Left cardiac atrium (tissue), 4 donors: ENCODE measurements around the gene TMEM131. TPM values are rescaled to one million over a fixed set of nuclear protein-coding genes. Genes with fewer than 3 reads are reported as not detected.
A peak's percentile ranks its signal among the peaks of the same experiment; 100 is the strongest.
"Not testable (repeated sequence)": the region's sequence is repeated elsewhere in the genome, so short reads cannot be mapped to it uniquely, and the experiment has no call there.

ENCODE experiments used
- ATAC-seq, 2 donors: fragments of 200-7000 bp; cut with Tn5 transposase; one replicate each; pipeline ENCODE4 v1.9.1; 2020; ENCODE audit warnings: mild to moderate bottlenecking in 2 of 2, moderate library complexity in 2 of 2
- DNase-seq: peaks from one replicate; pipeline ENCODE4 v3.0.0-alpha.2; 2020
- intact Hi-C, 2 donors: fragments of 100-400 bp; cut with DNase I; formaldehyde crosslinking; loops; one replicate each; pipeline versions ENCODE4 v1.14.1 to v1.15.1; 2022 to 2023
- total RNA-seq, 2 donors: library from RNA; stranded (reverse); fragmentation: NEBNext Ultra II Directional; extraction: Animal tissue kit (Norgen Biotek cat#: 25700); gene quantifications; one replicate each; pipeline ENCODE4 v1.2.1, GENCODE V29; 2021
- donor health status: DM: no; HTN: yes; CAD: no.
- donor health status: DM: no; HTN: yes; CAD: no; lungs with severe emphysema.
- donor health status: DM: yes; HTN: yes; CAD: no.
- donor health status: Dilated cardiomyopathy.

Gene TMEM131
- total RNA-seq, 2 donors from 2014 or later = 26.2 to 26.5 TPM

- DNase-seq = no peak
- ATAC-seq = no peak
- intact Hi-C loops = no loop called here
Measured at GRCh38 chr2:98026292-98026691, 30.5 kb upstream of the TMEM131 start.

DNA sequence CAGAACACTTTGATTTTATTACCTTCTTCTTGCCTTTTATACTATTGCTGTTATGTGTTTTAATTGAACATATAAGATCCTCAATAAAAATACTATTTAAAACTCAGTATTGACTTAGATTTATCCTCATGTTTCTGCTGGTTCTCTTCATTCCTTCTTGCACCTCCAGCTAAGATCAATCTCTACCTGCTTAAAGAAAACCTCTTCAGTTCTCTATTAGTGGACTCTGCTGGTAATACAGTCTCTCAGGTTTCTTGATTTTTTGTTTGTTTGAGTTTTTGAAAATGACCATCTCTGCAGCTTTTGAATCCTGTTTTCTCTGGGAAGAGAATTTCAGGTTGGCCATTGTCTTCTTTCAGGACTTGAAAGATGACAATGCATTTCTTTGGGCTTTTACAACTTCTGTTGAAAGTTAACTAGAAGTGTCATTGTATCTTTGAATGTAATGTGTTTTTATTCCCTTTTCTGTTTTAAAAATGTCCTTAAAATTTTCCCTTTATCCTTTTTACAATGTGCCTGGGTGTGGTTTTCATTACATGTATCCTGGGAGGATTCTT is 29.8 kb upstream of the TMEM131 start:
- no peak for DNase-seq
- intact Hi-C loops = no loop called here
- ATAC-seq = no peak

GRCh38 chr2:98022067-98022466 is 26.3 kb upstream of the TMEM131 start:
- DNase-seq, intact Hi-C loops, ATAC-seq: not testable (repeated sequence)

GRCh38 chr2:98020992-98021713 is 25.4 kb upstream of the TMEM131 start:
- intact Hi-C loops = no loop called here
- DNase-seq = no peak
- no peak for ATAC-seq

DNA sequence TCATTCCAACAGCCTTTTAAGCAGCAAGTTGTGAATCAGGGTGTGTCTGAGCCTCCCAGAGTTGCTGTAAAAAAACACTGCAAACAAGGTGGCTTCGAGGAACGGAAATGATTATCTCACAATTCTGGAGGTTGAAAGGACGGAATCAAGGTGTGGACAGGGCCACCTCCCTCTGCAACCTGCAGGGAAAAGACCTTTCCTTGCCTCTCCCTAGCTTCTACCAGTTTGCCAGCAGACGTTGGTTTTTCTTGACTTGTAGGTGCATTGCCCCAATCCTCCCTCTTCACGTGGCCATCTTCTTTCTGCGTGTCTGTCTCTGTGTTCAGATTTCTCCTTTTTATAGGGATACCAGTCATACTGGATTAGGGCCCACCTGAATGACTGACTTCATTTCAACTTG is 24.8 kb upstream of the TMEM131 start:
- no peak for ATAC-seq
- DNase-seq = no peak
- intact Hi-C loops = no loop called here

DNA sequence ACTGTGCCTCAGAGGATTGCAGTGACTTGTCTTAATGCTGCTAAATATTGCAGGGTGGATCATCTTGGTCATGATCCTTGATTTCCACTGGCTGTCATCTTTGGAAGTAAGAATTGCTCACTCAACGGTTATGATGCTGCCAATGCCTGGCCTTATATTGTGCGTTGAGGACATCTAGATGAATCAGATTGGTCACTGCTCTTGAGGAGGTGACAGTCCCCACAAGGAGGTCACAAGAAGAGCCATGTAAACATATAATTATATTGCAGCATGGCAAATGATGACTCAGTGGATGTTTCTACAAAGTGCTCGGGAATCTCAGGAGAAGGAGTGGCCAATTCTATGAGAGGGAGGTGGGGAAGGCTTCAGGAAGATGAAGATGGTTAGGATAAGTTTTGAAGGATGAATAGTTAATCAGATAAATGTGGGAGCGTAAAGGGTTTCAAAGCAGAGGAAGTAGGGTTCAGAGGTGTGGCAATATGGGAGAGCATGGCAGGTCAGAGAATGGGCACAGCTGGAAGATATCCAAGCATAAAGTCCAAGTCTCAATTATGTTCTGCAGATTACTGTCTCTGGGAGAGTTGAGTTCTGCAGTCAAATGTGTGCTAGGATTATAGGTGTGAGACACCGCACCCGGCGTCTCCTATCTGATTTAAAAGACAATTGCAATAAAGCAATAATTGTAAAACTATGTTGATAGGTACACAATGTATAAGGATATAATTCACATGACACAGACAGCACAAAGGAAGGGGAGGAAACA is 21.3 kb upstream of the TMEM131 start:
- DNase-seq = no peak
- ATAC-seq = no peak
- intact Hi-C loops = no loop called here

- ATAC-seq (no peak), DNase-seq (no peak)
- intact Hi-C loops = no loop called here
Measured at GRCh38 chr2:98015671-98016070, 19.9 kb upstream of the TMEM131 start.

GRCh38 chr2:98014379-98014778 is 18.6 kb upstream of the TMEM131 start:
- DNase-seq = no peak
- intact Hi-C loops = no loop called here
- ATAC-seq = no peak

DNA sequence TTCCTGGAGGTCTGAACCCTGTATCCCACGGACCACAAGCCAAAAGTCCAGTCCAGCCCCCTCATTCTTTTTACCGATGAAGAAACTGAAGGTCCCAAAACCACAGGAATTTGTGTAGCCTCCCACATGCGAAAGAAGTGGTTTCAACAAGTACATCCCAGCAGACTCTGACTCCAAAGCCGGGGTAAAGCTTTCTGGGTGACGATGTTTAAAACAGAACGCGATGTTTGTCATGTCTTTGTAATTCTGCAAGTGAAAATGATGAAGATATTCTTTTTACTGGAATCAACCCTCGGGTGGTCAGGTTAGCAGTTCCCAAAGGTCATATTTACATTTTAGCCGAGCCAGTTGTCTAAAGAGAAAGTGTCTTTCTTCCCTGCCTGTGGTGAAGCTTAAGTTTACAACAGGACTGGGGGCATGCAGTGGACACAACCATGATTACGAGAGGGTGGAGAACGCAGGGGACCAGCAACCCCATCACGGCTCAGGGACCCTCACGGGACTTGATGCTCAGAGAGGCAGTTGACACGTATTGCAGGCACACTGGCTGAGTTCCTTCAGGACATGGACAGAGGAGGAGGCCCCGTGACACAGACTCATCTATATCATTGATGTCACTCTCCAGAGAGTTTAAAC is 17.8 kb upstream of the TMEM131 start:
- intact Hi-C loops = no loop called here
- DNase-seq (no peak), ATAC-seq (no peak)

DNA sequence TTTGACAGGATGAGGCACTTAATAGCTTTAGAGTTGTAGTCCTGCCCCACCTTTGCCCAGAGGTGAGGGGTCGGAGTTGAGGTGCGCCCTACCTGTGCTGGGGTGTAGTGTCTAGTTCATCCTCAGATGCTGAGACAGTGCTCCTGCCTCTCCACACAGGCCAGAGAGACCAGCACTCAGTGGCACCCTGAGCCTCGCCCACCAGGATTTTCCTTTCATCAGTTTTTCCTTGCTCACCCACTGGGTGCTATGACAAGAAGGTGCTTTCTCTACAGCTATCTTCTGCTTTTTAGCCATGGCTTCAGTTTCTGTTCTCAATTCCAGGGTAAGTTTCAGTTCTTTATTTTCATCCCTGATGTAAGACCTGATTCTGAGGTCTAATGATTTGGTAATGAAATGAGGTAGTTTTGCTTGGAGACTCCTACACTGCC is 16.8 kb upstream of the TMEM131 start:
- DNase-seq = no peak
- intact Hi-C loops = no loop called here
- ATAC-seq = peak in 1 of 2 donors; percentile 29

DNA sequence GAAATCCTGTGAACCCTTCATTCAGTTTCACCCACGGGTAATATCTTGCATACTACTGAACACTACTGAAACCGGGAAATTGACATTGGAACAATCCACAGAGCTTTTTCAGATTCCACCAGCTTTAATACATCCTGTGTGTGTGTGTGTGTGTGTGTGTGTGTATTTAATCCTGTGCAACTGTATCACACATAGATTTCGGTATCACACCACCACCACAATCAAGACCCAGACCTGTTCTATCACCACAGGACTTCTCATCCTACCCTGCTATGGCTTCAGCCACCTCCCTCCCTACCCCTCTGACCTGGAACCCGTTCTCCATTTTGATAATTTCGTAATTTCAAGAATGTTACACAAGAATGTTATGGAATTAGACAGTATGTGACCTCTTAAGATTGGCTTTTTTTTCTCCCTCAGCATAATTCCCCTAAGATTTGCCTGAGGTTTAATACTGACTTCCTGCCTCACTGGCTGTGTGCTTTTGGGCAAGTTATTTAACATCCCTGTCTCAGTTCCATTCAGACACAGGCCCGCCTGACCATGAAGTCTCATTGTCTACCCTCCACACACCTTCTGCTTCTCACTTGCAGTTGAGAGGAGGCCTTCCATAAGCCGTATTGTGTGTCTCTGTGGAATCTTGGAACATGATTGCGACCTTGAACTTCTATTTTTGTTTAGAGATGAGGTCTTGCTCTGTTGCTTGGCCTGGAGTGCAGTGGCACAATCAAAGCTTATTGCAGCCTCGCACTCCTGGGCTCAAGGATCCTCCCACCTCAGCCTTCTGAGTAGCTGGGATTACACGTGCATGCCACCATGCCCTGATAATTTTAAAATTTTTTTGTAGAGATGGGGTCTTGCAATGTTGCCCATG is 14.4 kb upstream of the TMEM131 start:
- intact Hi-C loops = no loop called here
- DNase-seq = no peak

GRCh38 chr2:98008415-98008814 is 12.7 kb upstream of the TMEM131 start:
- DNase-seq (no peak), ATAC-seq (no peak)
- intact Hi-C loops = no loop called here

More for the DNA sequence above, 14.4 kb upstream of the TMEM131 start:
- peak; percentile 27 to 29 for ATAC-seq

GRCh38 chr2:98006378-98006777 is 10.6 kb upstream of the TMEM131 start:
- intact Hi-C loops = no loop called here
- no peak for ATAC-seq
- DNase-seq = no peak

GRCh38 chr2:98004613-98005012 is 8.9 kb upstream of the TMEM131 start:
- intact Hi-C loops = no loop called here
- ATAC-seq = no peak
- no peak for DNase-seq

DNA sequence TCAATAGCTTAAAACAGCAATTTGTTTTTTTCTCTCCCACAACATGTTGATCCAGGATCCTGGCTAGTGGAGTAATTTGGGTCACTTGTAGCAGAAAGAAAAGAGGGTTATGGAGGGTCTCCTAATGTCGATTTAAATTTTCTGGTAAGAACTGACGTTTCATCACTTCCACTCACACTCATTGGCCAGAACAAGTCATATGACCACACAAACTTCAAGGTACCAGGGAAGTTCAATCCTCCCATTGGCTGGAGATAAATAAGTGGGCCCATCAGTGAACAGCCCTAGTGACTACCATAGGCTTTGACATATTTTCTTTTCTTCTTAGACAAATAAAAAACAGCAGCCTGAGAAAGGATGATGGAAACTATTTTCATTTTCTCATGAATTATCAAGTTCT is 8.3 kb upstream of the TMEM131 start:
- DNase-seq (no peak), ATAC-seq (no peak)
- intact Hi-C loops = no loop called here

- DNase-seq (no peak), ATAC-seq (no peak)
- intact Hi-C loops = loop anchor here (10.0 kb wide), 2 partner anchors 175 to 195 kb away; no protein-coding TSS in a partner anchor
Measured at GRCh38 chr2:97999536-97999935, 3.8 kb upstream of the TMEM131 start.

- DNase-seq (no peak), ATAC-seq (no peak)
- intact Hi-C loops = loop anchor here (10.0 kb wide), 2 partner anchors 176 to 194 kb away; no protein-coding TSS in a partner anchor
Measured at GRCh38 chr2:97998431-97999005, 2.8 kb upstream of the TMEM131 start.

DNA sequence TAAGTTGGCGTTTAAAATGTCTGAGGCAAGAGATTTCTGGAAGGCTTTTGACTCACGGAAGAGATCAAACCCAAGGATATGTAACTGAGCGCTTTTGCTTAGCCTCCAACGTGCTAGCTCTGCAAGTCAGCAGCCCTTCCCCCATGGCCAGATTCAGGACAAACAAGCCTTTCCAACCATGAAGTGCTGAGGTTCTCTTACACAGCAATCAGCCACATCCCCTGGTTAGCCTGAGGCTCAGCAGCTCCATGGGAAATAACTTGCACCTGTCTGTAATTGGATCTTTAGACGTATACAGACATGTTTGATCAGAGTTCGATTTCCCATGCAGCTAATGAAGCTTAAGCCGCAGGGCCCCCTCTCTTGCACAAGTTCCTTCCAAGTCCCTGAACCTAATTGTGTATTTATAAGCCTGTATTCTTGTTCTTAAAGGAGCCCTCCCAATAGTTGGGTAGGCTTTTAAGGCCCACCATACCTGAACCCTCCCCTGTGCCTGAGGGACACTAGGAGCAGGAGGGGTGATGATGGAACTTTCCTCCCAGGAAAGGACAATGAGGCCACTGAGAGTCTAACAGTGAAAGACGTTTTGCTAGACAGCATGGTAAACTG is 2.1 kb upstream of the TMEM131 start:
- ATAC-seq (no peak), DNase-seq (no peak)
- intact Hi-C loops = loop anchor here (10.0 kb wide), 2 partner anchors 177 to 193 kb away; no protein-coding TSS in a partner anchor
